ENCODE data around the gene BCAN. TPM values are rescaled to one million over a fixed set of nuclear protein-coding genes. Genes with fewer than 3 reads are reported as not detected.

The BCAN gene
- total RNA-seq, 1 experiment from 2014 or later: 3.6 TPM

- Mint-ChIP-seq H3K27ac (peak overlapping the region; percentile 97), H3K9me3 (peaks cover 11% of the 10 kb centered on the region), H3K4me3 (peak overlapping the region; percentile 76), H3K36me3 (peaks cover 27% of the 10 kb centered on the region), H3K27me3 (ENCODE audit: low read depth) (peaks cover 19% of the 10 kb centered on the region), H3K4me1 (peaks cover 82% of the 10 kb centered on the region)
- peak; percentile 92 for DNase-seq (ENCODE audit: low spot score)
- ATAC-seq: peak; percentile 75
- CTCF ChIA-PET: interaction anchor here (0.6 to 13.4 kb wide), 15 partner anchors 9 to 219 kb away, joined by 3 to 437 read pairs (median 4); partner anchors contain the start of genes CRABP2 and HAPLN2
- POLR2A ChIA-PET: interaction anchor here (0.9 to 6.5 kb wide), 7 partner anchors 10 to 55 kb away, joined by 3 to 150 read pairs (median 7); partner anchors contain the start of genes BCAN, CRABP2, ISG20L2 and METTL25B
- TF ChIP-seq CTCF (IDR thresholded peaks at IDR 0.05) (no peak), ESRRA (CRISPR knock-in tag; IDR thresholded peaks at IDR 0.05; ENCODE audit: borderline replicate concordance) (no peak), PREB (CRISPR knock-in tag; IDR thresholded peaks at IDR 0.05; ENCODE audit: borderline replicate concordance) (no peak), OVOL2 (CRISPR knock-in tag; IDR thresholded peaks at IDR 0.05; ENCODE audit: borderline replicate concordance) (no peak), USF1 (CRISPR knock-in tag; IDR thresholded peaks at IDR 0.05) (no peak), ATF6 (CRISPR knock-in tag; IDR thresholded peaks at IDR 0.05) (no peak), FOXJ3 (CRISPR knock-in tag; IDR thresholded peaks at IDR 0.05; ENCODE audit: borderline replicate concordance) (no peak), MXD4 (CRISPR knock-in tag; IDR thresholded peaks at IDR 0.05; ENCODE audit: borderline replicate concordance) (no peak), FOXK1 (CRISPR knock-in tag; IDR thresholded peaks at IDR 0.05) (peak; percentile 83), EMX1 (CRISPR knock-in tag; IDR thresholded peaks at IDR 0.05) (no peak), MYBL2 (CRISPR knock-in tag; IDR thresholded peaks at IDR 0.05) (no peak), NR2C2 (CRISPR knock-in tag; IDR thresholded peaks at IDR 0.05) (no peak), CDX4 (CRISPR knock-in tag; IDR thresholded peaks at IDR 0.05; ENCODE audit: borderline replicate concordance) (no peak), GTF2I (CRISPR knock-in tag; conservative IDR thresholded peaks at IDR 0.05) (no peak), CBFB (CRISPR knock-in tag; IDR thresholded peaks at IDR 0.05; ENCODE audit: low read depth) (no peak), TEAD4 (CRISPR knock-in tag; IDR thresholded peaks at IDR 0.05) (peak; percentile 67; the same call in 1 of the 2 replicates), ZNF425 (CRISPR knock-in tag; conservative IDR thresholded peaks at IDR 0.05) (no peak), PRDM15 (CRISPR knock-in tag; IDR thresholded peaks at IDR 0.05) (no peak), USF2 (CRISPR knock-in tag; IDR thresholded peaks at IDR 0.05) (no peak), E2F1 (CRISPR knock-in tag; IDR thresholded peaks at IDR 0.05) (no peak), HMGA2 (CRISPR knock-in tag; IDR thresholded peaks at IDR 0.05) (no peak; the same call in 1 of the 2 replicates), RORB (CRISPR knock-in tag; IDR thresholded peaks at IDR 0.05) (no peak)
Measured at GRCh38 chr1:156673387-156674121, 31.6 kb downstream of the BCAN start.
